B cell (primary cell): ENCODE results near the gene TAGLN3. TPM values are rescaled to one million over a fixed set of nuclear protein-coding genes. Genes with fewer than 3 reads are reported as not detected.

Source experiments
- ATAC-seq: fragments of 200-7000 bp; cut with Tn5 transposase; one replicate; pipeline ENCODE4 v1.10.0; 2021; ENCODE audit warnings: low read depth, mild to moderate bottlenecking, moderate number of reproducible peaks, moderate library complexity
- CTCF ChIA-PET: fragments of 350-600 bp; sonication (Branson Sonifier 250); formaldehyde crosslinking; loops from one replicate; lab custom pipeline; 2021; ENCODE audit warnings: antibody characterized with exemption, inconsistent platforms; lab: Charles Lee
- POLR2A ChIA-PET: fragments of 350-600 bp; sonication (Branson Sonifier 250); formaldehyde crosslinking; loops from one replicate; lab custom pipeline; 2021; ENCODE audit warnings: antibody characterized with exemption; lab: Charles Lee
- DNase-seq: peaks from one replicate; pipeline ENCODE4 v3.0.0; 2013
- H2AFZ ChIP-seq: 2 replicates; pipeline ENCODE4 v1.6.1; 2012; ENCODE audit warnings: mild to moderate bottlenecking, low read depth, low read length; ENCODE audit not compliant: insufficient read depth, poor library complexity, severe bottlenecking
- H3K27ac ChIP-seq, 2 donors: 1 replicate in 1 of 2; 2 replicates in 1 of 2; pipeline ENCODE4 v1.5.1; 2012 to 2013; ENCODE audit warnings: low read length in 2 of 2, mild to moderate bottlenecking in 2 of 2, moderate library complexity in 1 of 2
- H3K27me3 ChIP-seq, 4 experiments: fragments of 200-600 bp in 1 of 4; sonication (generic) in 1 of 4; replicated peaks in 1 of 4; 1 replicate in 2 of 4; 2 replicates in 2 of 4; pipeline versions ENCODE4 v1.6.1 to v1.7.0; 2013 to 2016; ENCODE audit warnings: low read length in 3 of 4, mild to moderate bottlenecking in 2 of 4, mixed read lengths in 1 of 4, moderate library complexity in 1 of 4; ENCODE audit not compliant: insufficient read depth in 4 of 4, control insufficient read depth in 3 of 4; ENCODE audit errors: control extremely low read depth in 1 of 4
- H3K36me3 ChIP-seq, 2 experiments: replicated peaks in 1 of 2; 1 replicate in 1 of 2; 2 replicates in 1 of 2; pipeline versions ENCODE4 v1.6.1 to v1.7.1; 2013; ENCODE audit warnings: low read length in 1 of 2; ENCODE audit not compliant: insufficient read depth in 2 of 2, control insufficient read depth in 1 of 2; ENCODE audit errors: control extremely low read depth in 1 of 2, extremely low read depth in 1 of 2
- H3K4me1 ChIP-seq, 2 donors: fragments of 200-600 bp in 1 of 2; sonication (generic) in 1 of 2; 1 replicate in 1 of 2; 2 replicates in 1 of 2; pipeline versions ENCODE4 v1.5.1 to v1.6.1; 2013 to 2017; ENCODE audit warnings: low read length in 2 of 2; ENCODE audit not compliant: control insufficient read depth in 2 of 2, insufficient read depth in 2 of 2
- H3K4me2 ChIP-seq: replicated peaks from 2 replicates; pipeline ENCODE3; 2012; ENCODE audit warnings: mild to moderate bottlenecking, low read depth, low read length; ENCODE audit not compliant: poor library complexity, severe bottlenecking
- H3K4me3 ChIP-seq, 5 experiments: fragments of 200-600 bp in 1 of 5; sonication (generic) in 1 of 5; 1 replicate in 3 of 5; 2 replicates in 2 of 5; pipeline versions ENCODE4 v1.5.1 to v1.7.0; 2011 to 2016; ENCODE audit warnings: low read length in 4 of 5, mild to moderate bottlenecking in 4 of 5, low read depth in 2 of 5, control low read depth in 1 of 5, moderate library complexity in 1 of 5; ENCODE audit not compliant: insufficient read depth in 1 of 5; ENCODE audit errors: control extremely low read depth in 1 of 5, extremely low read depth in 1 of 5
- H3K79me2 ChIP-seq: fragments of 200-600 bp; sonication (generic); one replicate; pipeline ENCODE4 v1.6.0; 2016; ENCODE audit warnings: low read length; ENCODE audit not compliant: control insufficient read depth, insufficient read depth
- H3K9ac ChIP-seq: fragments of 200-600 bp; sonication (generic); 2 replicates; pipeline ENCODE4 v1.6.1; 2017; ENCODE audit warnings: mild to moderate bottlenecking, low read length, moderate library complexity
- H3K9me3 ChIP-seq, 3 donors: one replicate each; pipeline versions ENCODE4 v1.6.1 to v1.7.1; 2013; ENCODE audit warnings: low read length in 2 of 3; ENCODE audit not compliant: control insufficient read depth in 2 of 3, insufficient read depth in 1 of 3; ENCODE audit errors: control extremely low read depth in 1 of 3
- H4K20me1 ChIP-seq: 2 replicates; pipeline ENCODE4 v1.6.0; 2012; ENCODE audit warnings: mild to moderate bottlenecking, low read length; ENCODE audit not compliant: insufficient read depth, control insufficient read depth, poor library complexity, severe bottlenecking
- H3K27ac Mint-ChIP-seq: one replicate; pipeline ENCODE4 v1.8.0; 2021; ENCODE audit warnings: mixed read lengths
- H3K27me3 Mint-ChIP-seq: one replicate; pipeline ENCODE4 v1.8.0; 2021; ENCODE audit warnings: mixed read lengths
- H3K4me1 Mint-ChIP-seq: one replicate; pipeline ENCODE4 v1.8.0; 2021; ENCODE audit warnings: mixed read lengths
- H3K4me3 Mint-ChIP-seq: one replicate; pipeline ENCODE4 v1.8.0; 2021; ENCODE audit warnings: mixed read lengths
- H3K9me3 Mint-ChIP-seq: one replicate; pipeline ENCODE4 v1.8.0; 2022; ENCODE audit warnings: mixed read lengths; ENCODE audit not compliant: insufficient read depth
- EZH2 ChIP-seq: IDR thresholded peaks from 2 replicates; pipeline ENCODE4 v1.6.1; 2012; ENCODE audit warnings: borderline replicate concordance, low read depth, mild to moderate bottlenecking, moderate library complexity, low read length; ENCODE audit not compliant: insufficient read depth, poor library complexity, severe bottlenecking
- WGBS: methylation state at CpG from one replicate; pipeline ENCODE4 v1.1.5; 2013; ENCODE audit warnings: missing lambda C conversion rate; ENCODE audit not compliant: insufficient coverage; 5-methylcytosine and 5-hydroxymethylcytosine counted together
- intact Hi-C: fragments of 100-400 bp; cut with micrococcal nuclease; formaldehyde crosslinking; loops from one replicate; pipeline ENCODE4 v1.10.0; 2022
- polyA plus RNA-seq: library from polyadenylated mRNA; depleted of rRNA; stranded (reverse); fragments of >200 nt; gene quantifications from 2 replicates; pipeline ENCODE4 v1.2.3, GENCODE V29; 2012
- total RNA-seq, 2 donors: library from RNA; stranded (reverse); fragments of 120-200 nt in 1 of 2; gene quantifications; 1 replicate in 1 of 2; 2 replicates in 1 of 2; pipeline versions ENCODE4 v1.2.3 to v1.2.4, GENCODE V29; 2013 to 2022
- TF ChIP-seq, protein P1 (sequence below): fragments of 200-600 bp; IDR thresholded peaks from one replicate; pipeline ENCODE4 v1.8.0; 2022; ENCODE audit warnings: antibody characterized with exemption, mild to moderate bottlenecking

TAGLN3 gene
- total and polyA plus RNA-seq, 2 donors (not counting 1 experiment from before 2014, with no cell fraction given), result not detected

DNA sequence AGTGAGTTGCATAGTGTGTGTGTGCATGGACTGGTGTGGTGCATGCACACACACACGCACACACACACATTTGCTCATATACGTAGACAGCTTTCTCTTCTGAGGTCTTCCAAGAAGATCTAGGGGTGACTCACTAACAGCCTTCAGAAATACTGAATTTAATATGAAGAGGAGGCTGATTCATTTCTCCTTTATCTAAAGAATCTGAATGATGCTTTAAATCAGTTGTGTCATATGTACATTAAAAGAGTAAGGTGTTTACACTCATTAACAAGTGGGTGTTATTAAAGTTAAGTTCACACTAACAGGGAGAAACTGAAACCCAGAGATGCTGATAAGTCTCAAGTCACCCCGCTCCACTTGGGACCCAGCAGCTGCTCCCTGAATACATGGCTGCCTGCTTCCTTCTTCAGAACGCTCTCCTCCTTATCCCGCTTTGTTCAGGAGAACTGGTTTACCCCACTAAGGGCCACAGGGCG is 57.8 kb downstream of the TAGLN3 start:
- WGBS, result 100% methylated on average over 3 of the region's 6 CpGs
- Histone ChIP-seq H3K4me1 (no peaks in the 10 kb centered on the region), H3K9ac (no peak overlapping the region), H3K4me3 (no peak overlapping the region), H3K79me2 (no peaks in the 10 kb centered on the region), H4K20me1 (no peaks in the 10 kb centered on the region), H3K9me3 (peaks cover 0 to 3% (median 0%) of the 10 kb centered on the region in 3 donors), H3K4me2 (no peak overlapping the region), H3K27ac (no peak overlapping the region), H2AFZ (no peak overlapping the region), H3K27me3 (peaks cover 0 to 3% (median 0%) of the 10 kb centered on the region in 4 experiments), H3K36me3 (no peaks in the 10 kb centered on the region)
- peaks cover 16% of the 10 kb centered on the region for H3K27me3 Mint-ChIP-seq
- TF ChIP-seq EZH2, result no peak
- TF ChIP-seq, protein P1, sequence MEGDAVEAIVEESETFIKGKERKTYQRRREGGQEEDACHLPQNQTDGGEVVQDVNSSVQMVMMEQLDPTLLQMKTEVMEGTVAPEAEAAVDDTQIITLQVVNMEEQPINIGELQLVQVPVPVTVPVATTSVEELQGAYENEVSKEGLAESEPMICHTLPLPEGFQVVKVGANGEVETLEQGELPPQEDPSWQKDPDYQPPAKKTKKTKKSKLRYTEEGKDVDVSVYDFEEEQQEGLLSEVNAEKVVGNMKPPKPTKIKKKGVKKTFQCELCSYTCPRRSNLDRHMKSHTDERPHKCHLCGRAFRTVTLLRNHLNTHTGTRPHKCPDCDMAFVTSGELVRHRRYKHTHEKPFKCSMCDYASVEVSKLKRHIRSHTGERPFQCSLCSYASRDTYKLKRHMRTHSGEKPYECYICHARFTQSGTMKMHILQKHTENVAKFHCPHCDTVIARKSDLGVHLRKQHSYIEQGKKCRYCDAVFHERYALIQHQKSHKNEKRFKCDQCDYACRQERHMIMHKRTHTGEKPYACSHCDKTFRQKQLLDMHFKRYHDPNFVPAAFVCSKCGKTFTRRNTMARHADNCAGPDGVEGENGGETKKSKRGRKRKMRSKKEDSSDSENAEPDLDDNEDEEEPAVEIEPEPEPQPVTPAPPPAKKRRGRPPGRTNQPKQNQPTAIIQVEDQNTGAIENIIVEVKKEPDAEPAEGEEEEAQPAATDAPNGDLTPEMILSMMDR, result no peak
- intact Hi-C loops, result no loop called here
- POLR2A ChIA-PET, result no interaction called here
- no peaks in the 10 kb centered on the region for H3K4me1 Mint-ChIP-seq
- DNase-seq (no peak), ATAC-seq (no peak)
- H3K4me3 Mint-ChIP-seq, result no peak overlapping the region
- CTCF ChIA-PET, result no interaction called here
- no peaks in the 10 kb centered on the region for H3K9me3 Mint-ChIP-seq
- no peak overlapping the region for H3K27ac Mint-ChIP-seq

DNA sequence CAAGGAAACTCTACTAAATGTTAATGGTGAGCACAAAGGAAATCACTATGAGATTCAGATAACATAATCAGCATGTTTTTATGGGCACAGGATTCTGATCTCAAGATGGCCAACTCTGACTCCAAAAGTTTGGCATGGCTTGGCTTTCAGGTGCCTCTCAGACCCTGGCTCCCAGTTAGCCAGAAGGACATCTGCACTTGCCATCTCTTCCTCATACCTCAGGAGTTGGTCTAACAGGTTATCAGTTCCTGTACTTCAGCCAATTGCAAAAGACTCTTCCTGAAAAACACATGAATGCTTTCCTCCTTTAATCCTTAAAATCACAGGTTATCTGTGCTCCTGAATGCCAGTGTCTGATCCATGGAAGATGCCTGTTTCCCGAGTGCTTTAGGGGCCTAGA is 60.8 kb downstream of the TAGLN3 start:
- H3K4me1 Mint-ChIP-seq, result no peaks in the 10 kb centered on the region
- CTCF ChIA-PET, result no interaction called here
- WGBS, result 82% methylated on average over 1 of the region's 1 CpG
- DNase-seq (no peak), ATAC-seq (no peak)
- Histone ChIP-seq H3K27ac (no peak overlapping the region), H3K4me2 (no peak overlapping the region), H3K79me2 (no peaks in the 10 kb centered on the region), H4K20me1 (no peaks in the 10 kb centered on the region), H3K36me3 (no peaks in the 10 kb centered on the region), H3K4me3 (no peak overlapping the region), H2AFZ (no peak overlapping the region), H3K9ac (no peak overlapping the region), H3K4me1 (no peaks in the 10 kb centered on the region), H3K27me3 (no peaks in the 10 kb centered on the region), H3K9me3 (peaks cover 0 to 3% (median 0%) of the 10 kb centered on the region in 3 donors)
- POLR2A ChIA-PET, result no interaction called here
- H3K4me3 Mint-ChIP-seq, result no peak overlapping the region
- intact Hi-C loops, result no loop called here
- H3K9me3 Mint-ChIP-seq, result no peaks in the 10 kb centered on the region
- H3K27me3 Mint-ChIP-seq, result peaks cover 4% of the 10 kb centered on the region
- TF ChIP-seq, protein P1, result no peak
- no peak for TF ChIP-seq EZH2
- H3K27ac Mint-ChIP-seq, result no peak overlapping the region
